MM.1S (cell line): Measurements from ENCODE around the gene FSIP1.

Experiments used
- EZH2 ChIP-seq: fragments of 300-600 bp; sonication (generic); optimal IDR thresholded peaks from 2 replicates; pipeline ENCODE3; 2017; ENCODE audit warnings: low read depth, mild to moderate bottlenecking, antibody characterized with exemption, low read length, mixed read lengths
- EZH2phosphoT487 ChIP-seq: fragments of 300-600 bp; sonication (generic); IDR thresholded peaks from 2 replicates; pipeline ENCODE4 v1.6.1; 2018; ENCODE audit warnings: antibody characterized with exemption, low read length
- TF ChIP-seq, protein P1 (sequence below): fragments of 300-600 bp; sonication (generic); IDR thresholded peaks from 2 replicates; pipeline ENCODE4 v1.5.1; 2016; ENCODE audit warnings: antibody characterized with exemption, low read length, mixed read lengths

- TF ChIP-seq, protein P1, sequence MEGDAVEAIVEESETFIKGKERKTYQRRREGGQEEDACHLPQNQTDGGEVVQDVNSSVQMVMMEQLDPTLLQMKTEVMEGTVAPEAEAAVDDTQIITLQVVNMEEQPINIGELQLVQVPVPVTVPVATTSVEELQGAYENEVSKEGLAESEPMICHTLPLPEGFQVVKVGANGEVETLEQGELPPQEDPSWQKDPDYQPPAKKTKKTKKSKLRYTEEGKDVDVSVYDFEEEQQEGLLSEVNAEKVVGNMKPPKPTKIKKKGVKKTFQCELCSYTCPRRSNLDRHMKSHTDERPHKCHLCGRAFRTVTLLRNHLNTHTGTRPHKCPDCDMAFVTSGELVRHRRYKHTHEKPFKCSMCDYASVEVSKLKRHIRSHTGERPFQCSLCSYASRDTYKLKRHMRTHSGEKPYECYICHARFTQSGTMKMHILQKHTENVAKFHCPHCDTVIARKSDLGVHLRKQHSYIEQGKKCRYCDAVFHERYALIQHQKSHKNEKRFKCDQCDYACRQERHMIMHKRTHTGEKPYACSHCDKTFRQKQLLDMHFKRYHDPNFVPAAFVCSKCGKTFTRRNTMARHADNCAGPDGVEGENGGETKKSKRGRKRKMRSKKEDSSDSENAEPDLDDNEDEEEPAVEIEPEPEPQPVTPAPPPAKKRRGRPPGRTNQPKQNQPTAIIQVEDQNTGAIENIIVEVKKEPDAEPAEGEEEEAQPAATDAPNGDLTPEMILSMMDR: no peak
- TF ChIP-seq EZH2 (no peak), EZH2phosphoT487 (no peak)
These were observed 174.2 kb downstream of the FSIP1 start for GRCh38 chr15:39608185-39609139.
